ENCODE measurements around the gene ZGPAT.

- TF ChIP-seq CTCF (IDR thresholded peaks at IDR 0.05) = no peak
- no peak for TF ChIP-seq POLR2A (IDR thresholded peaks at IDR 0.05)
These were observed 36.3 kb downstream of the ZGPAT start for GRCh38 chr20:63744158-63744557.

Measured in right lobe of liver (tissue), 4 donors.